GM18520 (cell line): ENCODE data around the gene CLDN9.

Experiments
- ATAC-seq: cut with Tn5 transposase; IDR thresholded peaks from one replicate; pipeline ENCODE4 v1.9.1; 2021; ENCODE audit not compliant: unreplicated experiment

CLDN9 gene

DNA sequence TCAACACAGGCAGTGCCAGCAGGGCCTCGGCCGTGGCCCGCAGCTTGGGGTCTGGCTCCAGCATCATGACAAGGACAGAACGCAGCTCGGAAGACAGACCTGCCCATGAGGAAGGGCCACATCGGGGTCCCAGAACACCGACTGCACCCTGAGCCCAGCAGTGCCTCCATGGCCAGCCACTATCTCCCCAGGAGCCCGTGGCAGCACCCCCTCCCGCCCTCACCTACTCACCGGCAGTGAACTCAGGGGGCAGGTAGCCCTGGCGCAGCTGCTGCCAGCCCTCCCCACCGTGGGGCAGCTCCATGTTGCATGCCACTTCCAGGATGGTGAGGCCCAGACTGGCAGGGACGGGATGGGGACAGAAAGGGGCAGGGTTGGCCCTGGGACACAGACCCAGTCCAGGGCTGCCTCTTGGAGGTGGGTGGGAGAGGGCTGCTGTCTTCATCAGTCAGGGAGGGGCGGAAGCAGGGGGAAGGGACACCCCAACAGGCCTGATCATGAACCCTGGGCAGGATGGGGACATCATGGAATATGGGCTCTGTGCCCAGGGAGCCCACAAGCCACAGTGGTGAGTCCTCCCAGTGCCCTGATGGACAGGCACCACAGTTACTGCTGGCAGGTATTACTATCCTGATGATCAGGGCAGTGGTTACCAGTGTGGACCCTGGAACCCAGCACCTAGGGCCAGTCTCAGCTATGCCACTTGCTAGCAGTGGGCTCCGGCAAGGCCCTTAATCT lies 38.2 kb upstream of the CLDN9 start:
- ATAC-seq, result no peak

- ATAC-seq, result no peak
Measured at GRCh38 chr16:2975161-2975795, 37.4 kb upstream of the CLDN9 start.

DNA sequence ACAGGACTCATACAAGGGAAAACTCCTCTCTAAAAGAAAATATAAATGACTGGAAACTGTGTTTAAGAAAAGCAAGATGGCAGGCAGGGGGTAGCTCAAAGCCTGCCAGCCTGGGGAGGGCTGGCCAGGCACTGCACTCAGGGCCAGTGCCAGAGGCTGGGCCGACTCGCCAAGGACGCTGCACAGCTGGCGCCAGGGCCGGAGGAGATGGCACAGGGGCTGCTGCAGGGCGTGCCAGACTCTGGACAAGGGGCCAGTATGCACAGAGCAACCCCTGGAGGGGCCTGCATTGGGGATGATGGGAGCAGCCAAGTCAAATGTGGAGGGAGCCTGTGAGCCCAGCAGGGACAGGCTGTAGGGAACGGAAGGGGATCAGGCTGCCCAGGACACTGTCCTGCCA lies 36.5 kb upstream of the CLDN9 start:
- no peak for ATAC-seq

DNA sequence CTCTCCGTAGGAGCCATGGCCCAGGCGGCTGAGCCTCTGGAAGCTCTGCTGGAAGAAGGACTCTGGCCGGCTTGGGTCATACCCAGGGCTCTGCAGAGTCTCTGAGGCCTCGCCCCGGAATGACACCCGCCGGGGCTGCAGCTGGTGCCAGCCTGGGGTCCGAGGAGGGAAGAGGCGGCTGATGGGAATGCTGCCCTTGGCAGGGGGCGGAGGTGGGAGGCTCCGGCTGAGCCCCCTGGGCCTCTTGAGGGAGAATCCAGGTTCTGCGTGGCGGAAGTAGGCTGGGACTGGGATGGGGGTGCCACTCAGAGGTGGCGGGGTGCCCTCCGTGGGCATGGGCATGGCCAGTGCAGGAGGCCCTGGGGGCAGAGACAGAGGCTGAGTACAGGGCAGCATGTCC lies 36.0 kb upstream of the CLDN9 start:
- no peak for ATAC-seq

DNA sequence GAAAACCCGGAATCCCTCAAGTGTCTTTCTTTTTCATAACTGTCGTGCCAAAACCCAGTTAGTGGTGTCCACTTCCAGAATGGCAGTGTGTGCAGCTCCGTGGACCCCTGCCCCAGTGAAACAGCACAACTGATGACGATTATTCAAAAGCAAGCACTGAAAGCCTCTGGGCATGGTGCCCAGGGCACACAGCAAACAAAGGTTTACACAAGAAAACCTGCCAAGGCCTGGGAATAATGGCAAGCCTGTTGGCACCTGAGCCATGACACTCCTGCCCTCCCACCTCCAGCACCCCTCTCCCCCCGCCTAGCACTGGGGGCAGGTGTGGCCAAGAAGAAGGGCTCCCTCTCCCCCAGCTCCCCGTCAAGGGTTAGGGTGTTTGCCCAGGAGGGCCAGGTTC lies 35.3 kb upstream of the CLDN9 start:
- ATAC-seq, result no peak

DNA sequence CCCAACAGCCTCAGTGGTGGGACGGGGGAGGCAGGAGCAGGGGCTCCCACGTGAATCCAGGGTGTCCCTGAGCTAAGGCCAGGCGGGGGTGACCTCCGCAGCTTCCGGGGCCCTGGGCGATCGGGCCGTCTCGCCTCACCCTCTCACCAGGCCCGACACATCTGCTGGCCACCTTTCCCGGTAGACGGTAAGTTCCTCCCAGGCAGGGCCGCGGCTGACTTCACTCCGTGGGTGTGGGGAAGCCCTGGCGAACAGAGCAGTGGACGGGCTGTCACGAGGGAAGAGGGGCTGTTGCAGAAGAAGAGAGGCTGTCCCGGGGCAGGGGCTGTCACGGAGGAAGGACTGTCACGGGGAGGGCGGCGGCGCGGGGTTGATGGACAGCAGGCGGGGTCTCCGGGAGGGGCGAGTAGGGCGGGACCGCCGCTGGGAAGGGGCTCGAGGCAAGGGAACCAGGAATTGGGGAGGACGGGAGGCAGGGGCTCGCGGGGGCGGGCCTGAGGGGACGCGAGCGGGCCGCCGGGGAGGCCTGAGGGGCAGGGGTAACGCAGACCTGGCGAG lies 33.0 kb upstream of the CLDN9 start:
- no peak for ATAC-seq

DNA sequence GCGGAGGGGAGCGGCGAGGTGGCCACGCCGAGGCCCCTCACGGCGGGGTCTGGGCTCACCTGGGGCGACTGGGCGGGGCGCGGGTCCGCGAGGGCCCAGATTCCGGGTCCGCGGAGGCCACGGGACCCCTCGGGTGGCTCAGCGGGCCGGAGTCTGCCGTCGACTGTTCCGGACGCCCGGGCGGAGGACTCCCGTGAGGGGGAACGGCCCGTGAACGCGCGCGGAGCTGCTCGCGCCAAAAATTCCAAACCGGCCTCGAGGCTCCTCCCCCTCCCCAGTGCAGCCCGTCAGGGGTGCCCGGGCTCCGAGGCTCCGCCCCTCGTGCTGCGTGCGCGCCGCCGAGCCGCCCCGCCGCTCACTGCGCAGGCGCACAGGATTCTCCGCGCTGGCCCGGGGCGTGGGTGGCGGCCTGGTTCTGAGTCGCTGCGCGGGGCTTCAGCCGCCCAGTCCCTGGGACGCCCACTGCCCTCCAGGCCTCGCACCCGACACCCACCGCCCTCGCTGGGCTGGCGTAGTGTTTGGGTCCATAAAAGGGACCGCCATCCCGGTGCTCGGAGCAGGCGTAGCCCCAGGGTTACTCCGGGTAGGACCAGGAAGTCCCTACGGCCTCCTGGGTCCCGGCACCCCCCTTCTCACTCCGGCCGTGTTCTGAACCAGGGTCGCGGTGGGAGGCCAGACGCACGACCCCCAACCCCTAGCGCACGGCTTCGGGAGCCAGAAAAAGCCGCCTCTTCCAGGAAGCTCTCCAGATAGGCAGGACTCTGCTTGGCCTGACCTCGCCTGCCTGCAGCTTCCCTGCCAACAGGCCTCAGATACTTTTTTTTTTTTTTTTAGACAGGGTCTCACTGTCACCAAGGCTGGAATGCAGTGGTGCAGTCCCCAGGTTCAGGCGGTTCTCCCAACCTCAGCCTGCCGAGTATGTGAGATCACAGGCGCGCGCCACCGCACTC lies 32.2 kb upstream of the CLDN9 start, which contains the start of gene PKMYT1:
Gene PKMYT1 (minus strand): TSS at position 220 of the 950 bp plus-strand sequence. CDS start 789 bp downstream, outside the sequence.
- ATAC-seq, result peak; percentile 70

DNA sequence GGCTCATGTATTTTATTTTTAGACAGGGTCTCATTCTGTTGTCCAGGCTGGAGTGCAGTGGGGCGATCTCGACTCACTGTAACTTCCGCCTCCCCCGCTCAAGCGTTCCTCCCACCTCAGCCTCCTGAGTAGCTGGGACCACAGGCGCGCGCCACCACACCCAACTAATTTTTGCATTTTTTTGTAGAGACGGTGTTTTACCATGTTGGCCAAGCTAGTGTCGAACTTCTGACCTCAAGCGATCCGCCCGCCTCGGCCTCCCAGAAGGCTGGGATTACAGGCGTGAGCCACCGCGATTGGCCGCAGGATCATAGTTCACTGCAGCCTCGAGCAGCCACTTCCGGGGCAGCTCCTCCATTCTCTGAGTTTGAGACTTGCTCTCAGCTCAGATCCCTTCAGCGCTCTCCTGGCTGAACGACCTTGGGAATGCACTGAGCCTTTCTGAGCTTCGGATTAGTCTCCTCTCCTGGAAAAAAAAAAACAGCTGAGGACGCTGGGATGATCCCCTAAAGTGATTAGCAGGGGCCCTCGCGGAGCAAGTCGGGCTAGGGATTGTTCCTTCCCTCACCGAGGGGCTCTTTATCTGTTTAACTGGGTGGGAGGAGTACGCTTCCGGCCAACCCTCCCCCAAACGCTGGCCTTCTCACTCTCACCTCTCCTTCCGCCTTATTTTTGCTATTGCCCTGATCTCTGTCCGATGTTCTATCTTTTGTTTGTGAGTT lies 31.4 kb upstream of the CLDN9 start:
- no peak for ATAC-seq

GRCh38 chr16:2981899-2982250 lies 30.8 kb upstream of the CLDN9 start:
- ATAC-seq, result no peak

- ATAC-seq, result no peak
Measured at GRCh38 chr16:2982402-2982801, 30.3 kb upstream of the CLDN9 start.

DNA sequence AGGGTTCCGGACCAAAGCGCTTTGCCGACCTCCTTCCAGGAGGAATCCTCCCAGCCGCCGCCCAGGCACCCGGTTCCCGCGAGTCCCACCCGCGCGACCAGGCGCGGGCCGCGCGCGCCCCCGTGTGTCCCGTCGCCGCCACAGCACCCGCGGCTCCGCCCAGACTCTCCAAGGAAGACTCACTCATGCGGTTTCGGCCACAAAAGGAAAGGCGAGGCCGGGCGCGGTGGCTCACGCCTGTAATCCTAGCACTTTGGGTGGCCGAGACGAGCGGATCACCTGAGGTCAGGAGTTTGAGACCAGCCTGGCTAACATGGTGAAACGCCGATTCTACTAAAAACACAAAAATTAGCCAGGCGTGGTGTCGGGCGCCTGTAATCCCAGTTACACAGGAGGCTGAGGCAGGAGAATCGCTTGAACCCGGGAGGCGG lies 29.0 kb upstream of the CLDN9 start:
- ATAC-seq, result no peak

DNA sequence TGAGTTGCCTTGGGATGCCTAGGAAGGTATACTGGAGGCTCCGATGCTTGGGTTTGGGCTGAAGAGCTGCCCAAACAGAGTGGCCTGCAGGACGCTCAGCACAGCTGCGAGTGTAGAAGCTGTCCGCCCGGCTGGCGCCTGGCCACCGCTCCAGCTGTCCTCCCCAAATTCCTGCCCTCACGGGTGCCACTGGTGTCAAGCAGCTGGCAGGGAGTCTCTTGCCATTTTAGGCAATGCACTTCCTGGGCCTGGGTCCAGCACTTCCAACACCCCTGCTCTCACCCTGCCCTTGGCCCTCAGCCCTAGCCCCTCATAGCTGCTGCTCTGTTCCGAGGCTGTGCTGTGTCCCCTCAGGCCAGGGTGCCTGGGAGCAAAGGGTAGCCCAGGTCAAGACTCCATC lies 27.3 kb upstream of the CLDN9 start:
- ATAC-seq, result no peak

GRCh38 chr16:2985893-2986355 lies 26.8 kb upstream of the CLDN9 start:
- no peak for ATAC-seq

GRCh38 chr16:2986623-2987188 lies 26.0 kb upstream of the CLDN9 start:
- no peak for ATAC-seq

GRCh38 chr16:2987286-2987685 lies 25.4 kb upstream of the CLDN9 start:
- no peak for ATAC-seq

- no peak for ATAC-seq
Measured at GRCh38 chr16:2987833-2988232, 24.9 kb upstream of the CLDN9 start.

DNA sequence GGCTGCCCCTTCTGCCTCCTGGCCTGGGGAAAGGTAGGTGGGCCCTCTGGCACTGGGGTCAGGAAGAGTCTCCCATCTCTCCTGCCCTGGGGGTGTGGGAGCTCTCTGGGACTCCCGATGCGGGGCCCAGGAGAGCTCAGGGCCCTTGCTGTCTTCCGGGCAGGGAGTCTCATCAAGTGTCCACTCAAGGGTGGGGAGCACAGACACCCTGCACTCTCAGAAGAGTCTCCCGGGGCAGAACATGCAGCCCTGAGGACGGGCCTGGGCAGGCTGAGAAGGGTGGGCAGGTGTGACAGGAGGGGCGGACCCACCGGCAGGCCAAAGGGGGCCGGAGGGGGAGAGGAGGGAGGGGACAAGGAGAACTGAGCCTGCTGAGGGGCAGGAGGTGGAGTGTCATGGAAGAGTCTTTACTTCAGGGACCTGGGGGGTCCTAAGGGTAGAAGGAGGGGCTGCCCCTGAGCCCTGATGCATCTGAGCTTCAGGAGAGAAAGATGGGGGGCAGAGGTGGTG lies 24.1 kb upstream of the CLDN9 start:
- ATAC-seq, result no peak

DNA sequence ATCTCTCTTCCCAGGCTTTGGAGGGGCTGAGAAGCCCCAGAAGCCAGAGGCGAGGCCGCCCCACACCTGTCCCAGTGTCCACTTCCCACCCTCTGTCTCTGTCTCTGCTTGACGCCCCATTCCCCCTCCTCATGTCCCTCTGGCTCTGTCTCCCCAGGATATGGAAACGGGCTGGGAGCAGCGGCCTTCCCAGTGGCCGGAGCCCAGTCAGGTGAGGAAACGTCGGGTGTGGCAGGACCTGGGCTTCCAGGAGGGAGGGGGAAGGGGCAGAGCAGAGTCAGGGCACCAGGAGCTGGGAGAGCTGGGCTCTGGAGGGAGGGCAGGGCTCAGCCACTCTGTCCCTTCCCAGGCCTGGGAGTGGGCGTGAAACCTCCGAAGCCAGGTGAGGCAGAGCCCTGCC lies 21.8 kb upstream of the CLDN9 start:
- ATAC-seq, result no peak

DNA sequence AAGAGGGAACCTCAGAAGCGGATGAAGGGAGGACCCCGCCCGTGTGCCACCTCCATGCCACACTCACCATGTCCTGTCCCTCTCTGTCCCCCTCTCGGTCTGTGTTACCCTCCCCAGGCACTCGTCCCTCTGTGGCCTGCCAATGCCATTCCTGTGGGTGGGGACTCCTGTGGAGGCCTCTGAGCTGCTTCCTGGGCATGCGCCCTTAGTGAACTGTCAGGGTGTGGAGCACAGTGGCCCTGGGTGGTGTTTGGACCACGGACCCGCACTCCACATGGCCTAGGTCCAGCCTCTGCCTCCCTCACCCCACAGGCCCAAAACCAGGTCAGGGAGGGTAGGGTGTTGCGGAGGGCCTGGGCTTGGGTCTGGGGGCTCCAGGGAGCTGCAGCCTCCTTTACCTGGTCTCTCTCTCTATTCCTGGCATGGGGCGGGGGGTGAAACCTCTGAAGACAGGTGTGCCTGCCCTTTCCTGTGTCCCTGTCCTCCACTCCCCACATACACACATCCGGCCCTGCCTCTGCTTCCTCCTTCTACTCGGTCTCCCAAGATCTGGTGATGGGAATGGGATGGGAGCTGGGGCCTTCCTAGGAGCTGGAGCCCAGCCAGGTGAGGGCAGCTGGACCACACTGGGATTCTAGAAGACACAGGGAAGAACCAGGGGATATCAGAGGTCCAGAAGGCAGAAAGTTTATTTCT lies 21.0 kb upstream of the CLDN9 start:
- ATAC-seq, result no peak
